Ovary (tissue), 9 donors: ENCODE data around the gene CTNND2. TPM values are rescaled to one million over a fixed set of nuclear protein-coding genes. Genes with fewer than 3 reads are reported as not detected.

Source experiments
- DNase-seq, 5 donors: peaks; one replicate each; pipeline ENCODE4 v3.0.0-alpha.2; 2019 to 2020
- H3K27ac ChIP-seq, 2 donors: fragments of 200-600 bp; one replicate each; pipeline versions ENCODE4 v1.5.1 to v1.8.0; 2019 to 2022
- H3K27me3 ChIP-seq: fragments of 200-600 bp; one replicate; pipeline ENCODE4 v1.8.0; 2022
- H3K36me3 ChIP-seq: fragments of 200-600 bp; sonication (generic); one replicate; pipeline ENCODE4 v1.5.1; 2019
- H3K4me1 ChIP-seq: one replicate; pipeline ENCODE4 v1.8.1; 2013; ENCODE audit warnings: mild to moderate bottlenecking, moderate library complexity; ENCODE audit not compliant: insufficient read depth
- H3K4me3 ChIP-seq: fragments of 200-600 bp; sonication (generic); one replicate; pipeline ENCODE4 v1.5.1; 2017
- H3K9me3 ChIP-seq, 2 donors: fragments of 200-600 bp in 1 of 2; sonication (generic) in 1 of 2; one replicate each; pipeline versions ENCODE4 v1.5.1 to v1.8.1; 2013 to 2019; ENCODE audit warnings: mild to moderate bottlenecking in 1 of 2, moderate library complexity in 1 of 2
- CTCF ChIP-seq, 3 donors: fragments of 450-650 bp in 2 of 3; fragments of 200-600 bp in 1 of 3; IDR thresholded peaks; one replicate each; pipeline versions ENCODE4 v1.5.1 to v1.8.0; 2016 to 2022; ENCODE audit warnings: antibody characterized with exemption in 3 of 3, mild to moderate bottlenecking in 1 of 3
- EP300 ChIP-seq: sonication (generic); formaldehyde crosslinking; IDR thresholded peaks from one replicate; pipeline ENCODE4 v1.6.1; 2017; ENCODE audit warnings: antibody characterized with exemption
- POLR2A ChIP-seq: fragments of 450-650 bp; IDR thresholded peaks from one replicate; pipeline ENCODE4 v1.6.1; 2017; ENCODE audit warnings: antibody characterized with exemption, mild to moderate bottlenecking, moderate library complexity
- WGBS, 3 donors: extraction: QIAGEN DNeasy Blood & Tissue Kit in 1 of 3; methylation state at CpG; one replicate each; pipeline versions ENCODE4 v1.1.5 to v1.1.7; 2013 to 2017; 5-methylcytosine and 5-hydroxymethylcytosine counted together
- intact Hi-C, 4 donors: fragments of 100-400 bp; cut with DNase I; formaldehyde crosslinking; loops; one replicate each; pipeline versions ENCODE4 v1.11.0 to v1.15.1; 2022 to 2023
- polyA plus RNA-seq, 2 donors: library from polyadenylated mRNA; stranded (reverse); fragments of 200-250 nt in 1 of 2; fragments of 350-450 nt in 1 of 2; fragmentation: Illumina TruSeq in 1 of 2; extraction: RNeasy Lipid Tissue Mini Kit (QIAGEN cat#74804) in 1 of 2; gene quantifications; one replicate each; pipeline ENCODE4 v1.2.3, GENCODE V29; 2013 to 2014
- total RNA-seq, 7 donors: library from RNA; depleted of rRNA in 2 of 7; stranded (reverse); fragments of >200 nt in 2 of 7; fragmentation: NEBNext Ultra II Directional in 3 of 7; extraction: Animal tissue kit (Norgen Biotek cat#: 25700) in 3 of 7; gene quantifications; one replicate each; pipeline versions ENCODE4 v1.1.0 to v1.2.4, GENCODE V29; 2016 to 2023
- donor health status: DM: no; HTN: no; CAD: no; lungs with moderate emphysema.
- donor health status: DM: no; HTN: no; CAD: no.
- donor health status: Bipolar disorder and iron deficiency.
- donor health status: DM: yes; HTN: yes; CAD: no.
- donor health status: DM: no; HTN: no; CAD: no.
- donor health status: DM: yes; HTN: yes; CAD: no.

The CTNND2 gene
- total and polyA plus RNA-seq, 9 donors = 0.52 to 13.2 (median 2.3) TPM

- TF ChIP-seq CTCF (IDR thresholded peaks at IDR 0.05) (no peak), POLR2A (no peak), EP300 (no peak)
- Histone ChIP-seq H3K27me3 (no peaks in the 10 kb centered on the region), H3K9me3 (no peaks in the 10 kb centered on the region), H3K4me1 (no peaks in the 10 kb centered on the region), H3K27ac (no peak overlapping the region), H3K36me3 (no peaks in the 10 kb centered on the region), H3K4me3 (no peak overlapping the region)
- DNase-seq = no peak
- WGBS, 3 donors = 33 to 41% (median 37%) methylated on average over 12 of the region's 12 CpGs
- intact Hi-C loops = no loop called here
Measured at GRCh38 chr5:11153670-11154382, 750.4 kb downstream of the CTNND2 start.

DNA sequence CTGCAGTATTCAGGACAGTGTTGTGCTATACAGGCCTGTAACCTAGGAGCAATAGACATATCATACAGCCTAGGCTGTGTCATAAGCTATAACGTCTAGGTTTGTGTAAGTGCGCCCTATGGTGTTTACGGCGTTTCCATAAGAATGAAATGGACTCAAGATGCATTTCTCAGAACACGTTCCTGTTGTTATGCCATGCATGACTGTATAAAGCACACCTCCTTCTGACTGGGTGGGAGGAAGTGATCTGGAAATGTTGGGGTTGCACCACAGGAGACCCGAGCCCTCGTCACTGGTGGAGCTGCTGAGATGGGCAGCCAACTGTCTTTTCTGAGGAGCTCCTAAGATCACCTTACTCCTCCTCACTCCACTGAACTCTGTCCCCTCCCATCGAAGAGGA lies 751.9 kb downstream of the CTNND2 start:
- H3K9me3 ChIP-seq = no peaks in the 10 kb centered on the region
- no peak overlapping the region for H3K4me3 ChIP-seq
- no peak for DNase-seq
- no peaks in the 10 kb centered on the region for H3K36me3 ChIP-seq
- H3K4me1 ChIP-seq = no peaks in the 10 kb centered on the region
- H3K27ac ChIP-seq = no peak overlapping the region
- no peaks in the 10 kb centered on the region for H3K27me3 ChIP-seq
- intact Hi-C loops = no loop called here
- WGBS, 3 donors = 89 to 92% (median 91%) methylated on average over 8 of the region's 8 CpGs
- TF ChIP-seq CTCF (IDR thresholded peaks at IDR 0.05) (no peak), POLR2A (no peak), EP300 (no peak)

DNA sequence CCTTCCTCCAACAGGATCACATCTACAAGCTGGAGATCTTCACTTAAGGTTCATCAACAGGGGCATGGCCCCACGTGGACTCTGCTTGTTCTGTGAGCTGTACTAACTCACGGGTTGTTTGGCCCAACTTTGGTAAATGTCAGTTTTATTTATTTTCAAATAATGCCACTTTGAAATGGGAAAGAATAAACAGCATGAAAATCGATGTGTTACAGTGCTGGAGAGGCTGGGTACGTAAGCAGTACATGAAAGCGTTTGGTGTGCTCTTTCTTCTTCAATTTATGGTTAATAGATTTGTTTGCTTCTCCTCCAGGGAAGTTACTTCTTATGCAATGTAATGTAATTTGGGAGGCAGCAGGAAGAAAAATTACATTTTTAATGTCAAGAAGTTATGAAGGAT lies 753.3 kb downstream of the CTNND2 start:
- Histone ChIP-seq H3K36me3 (no peaks in the 10 kb centered on the region), H3K27me3 (no peaks in the 10 kb centered on the region), H3K9me3 (no peaks in the 10 kb centered on the region), H3K4me1 (no peaks in the 10 kb centered on the region), H3K27ac (no peak overlapping the region), H3K4me3 (no peak overlapping the region)
- intact Hi-C loops = no loop called here
- DNase-seq = no peak
- TF ChIP-seq EP300 (no peak), POLR2A (no peak), CTCF (IDR thresholded peaks at IDR 0.05) (no peak)
- WGBS, 3 donors = 79 to 83% (median 81%) methylated on average over 5 of the region's 5 CpGs

- no peak for DNase-seq
- H3K36me3 ChIP-seq = no peaks in the 10 kb centered on the region
- no peaks in the 10 kb centered on the region for H3K27me3 ChIP-seq
- WGBS, 3 donors = 71 to 77% (median 72%) methylated on average over 14 of the region's 14 CpGs
- no peaks in the 10 kb centered on the region for H3K4me1 ChIP-seq
- TF ChIP-seq POLR2A (no peak), EP300 (no peak), CTCF (IDR thresholded peaks at IDR 0.05) (no peak)
- intact Hi-C loops = no loop called here
- no peak overlapping the region for H3K27ac ChIP-seq
- H3K9me3 ChIP-seq = no peaks in the 10 kb centered on the region
- H3K4me3 ChIP-seq = no peak overlapping the region
Measured at GRCh38 chr5:11148810-11149539, 755.3 kb downstream of the CTNND2 start.
